HG02870 (cell line): ENCODE results near the gene RREB1.
"Not testable (repeated sequence)": the region's sequence is repeated elsewhere in the genome, so short reads cannot be mapped to it uniquely, and the experiment has no call there.

ENCODE experiments used
- ATAC-seq: cut with Tn5 transposase; IDR thresholded peaks from one replicate; pipeline ENCODE4 v1.9.1; 2021; ENCODE audit warnings: mild to moderate bottlenecking, moderate library complexity; ENCODE audit not compliant: unreplicated experiment

The RREB1 gene

GRCh38 chr6:7143476-7143974 lies 35.8 kb downstream of the RREB1 start:
- no peak for ATAC-seq

- no peak for ATAC-seq
These were observed 37.3 kb downstream of the RREB1 start for GRCh38 chr6:7144872-7145584.

GRCh38 chr6:7145585-7145884 lies 37.8 kb downstream of the RREB1 start:
- no peak for ATAC-seq

- peak; percentile 50 for ATAC-seq
These were observed 38.4 kb downstream of the RREB1 start for GRCh38 chr6:7145885-7146828.

- peak; percentile 1 for ATAC-seq
These were observed 39.4 kb downstream of the RREB1 start for GRCh38 chr6:7147051-7147671.

GRCh38 chr6:7148100-7148822 lies 40.5 kb downstream of the RREB1 start:
- ATAC-seq, result no peak

GRCh38 chr6:7150381-7151064 lies 42.8 kb downstream of the RREB1 start:
- no peak for ATAC-seq

GRCh38 chr6:7151381-7151780 lies 43.6 kb downstream of the RREB1 start:
- ATAC-seq, result no peak

GRCh38 chr6:7152462-7152861 lies 44.7 kb downstream of the RREB1 start:
- ATAC-seq, result no peak

GRCh38 chr6:7153789-7154188 lies 46.0 kb downstream of the RREB1 start:
- ATAC-seq, result no peak

- ATAC-seq, result peak; percentile 61
These were observed 46.8 kb downstream of the RREB1 start for GRCh38 chr6:7154341-7155139.

GRCh38 chr6:7155871-7156579 lies 48.3 kb downstream of the RREB1 start:
- peak; percentile 41 for ATAC-seq

GRCh38 chr6:7156643-7157278 lies 49.0 kb downstream of the RREB1 start:
- no peak for ATAC-seq

- ATAC-seq, result not testable (repeated sequence)
These were observed 49.5 kb downstream of the RREB1 start for GRCh38 chr6:7157307-7157706.

GRCh38 chr6:7157752-7158616 lies 50.2 kb downstream of the RREB1 start:
- no peak for ATAC-seq

GRCh38 chr6:7159790-7160525 lies 52.2 kb downstream of the RREB1 start:
- ATAC-seq, result no peak

GRCh38 chr6:7161253-7161623 lies 53.5 kb downstream of the RREB1 start:
- ATAC-seq, result no peak
